DMS153 treated with DMSO at 0.1 percent for 48 hours (cell line): ENCODE data around the gene LRRC4C.
A peak's percentile ranks its signal among the peaks of the same experiment; 100 is the strongest.

Source experiments
- DNase-seq: peaks from one replicate; lab custom pipeline; 2025; ENCODE audit not compliant: unreplicated experiment; lab: John Stamatoyannopoulos, UW

LRRC4C gene

GRCh38 chr11:40302669-40303068, 1156.8 kb downstream of the LRRC4C start:
- no peak for DNase-seq

GRCh38 chr11:40295466-40295865, 1164.0 kb downstream of the LRRC4C start:
- no peak for DNase-seq

- no peak for DNase-seq
These were observed 1164.7 kb downstream of the LRRC4C start for GRCh38 chr11:40294741-40295140.

- no peak for DNase-seq
These were observed 1165.1 kb downstream of the LRRC4C start for GRCh38 chr11:40294349-40294735.

- peak; percentile 77 for DNase-seq
These were observed 1165.7 kb downstream of the LRRC4C start for GRCh38 chr11:40293655-40294348.

DNA sequence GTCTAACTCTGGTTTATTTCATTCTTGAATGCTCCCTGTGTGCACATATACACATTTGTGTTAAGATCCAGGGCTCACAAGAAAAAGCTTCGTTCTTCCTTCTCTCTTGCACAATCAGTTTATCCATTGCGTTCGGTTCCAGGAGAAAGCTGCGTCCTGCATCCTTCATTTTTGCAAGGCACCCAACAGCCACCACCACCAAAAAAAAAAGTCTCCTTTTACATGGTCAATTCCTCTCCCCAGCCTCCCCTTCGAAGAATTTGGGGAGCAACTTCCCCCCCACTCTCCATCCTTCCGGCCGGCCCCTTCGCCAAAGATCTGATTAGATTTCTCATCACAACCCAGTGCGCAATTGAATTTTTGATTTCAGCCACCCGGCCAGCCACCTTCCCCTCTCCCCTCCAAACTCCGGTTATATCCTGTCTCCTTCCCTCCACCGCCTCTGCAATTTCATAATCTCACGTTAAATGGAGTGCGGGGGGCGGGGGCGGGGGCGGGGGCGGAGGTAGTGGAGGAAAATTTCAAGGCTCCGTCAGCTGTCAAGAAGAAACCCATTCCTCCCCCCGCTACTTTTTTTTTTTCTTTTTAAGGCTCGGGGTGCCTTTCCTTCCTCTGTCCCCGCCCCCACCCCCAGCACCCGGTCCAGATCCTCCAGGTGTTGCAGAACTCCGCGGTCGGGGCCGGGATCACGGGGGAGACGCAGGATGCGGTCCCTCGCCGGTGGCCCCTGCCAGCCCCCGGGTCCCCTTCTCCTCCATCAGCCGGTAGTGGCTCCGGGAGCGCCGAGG, 1166.5 kb downstream of the LRRC4C start:
- no peak for DNase-seq

DNA sequence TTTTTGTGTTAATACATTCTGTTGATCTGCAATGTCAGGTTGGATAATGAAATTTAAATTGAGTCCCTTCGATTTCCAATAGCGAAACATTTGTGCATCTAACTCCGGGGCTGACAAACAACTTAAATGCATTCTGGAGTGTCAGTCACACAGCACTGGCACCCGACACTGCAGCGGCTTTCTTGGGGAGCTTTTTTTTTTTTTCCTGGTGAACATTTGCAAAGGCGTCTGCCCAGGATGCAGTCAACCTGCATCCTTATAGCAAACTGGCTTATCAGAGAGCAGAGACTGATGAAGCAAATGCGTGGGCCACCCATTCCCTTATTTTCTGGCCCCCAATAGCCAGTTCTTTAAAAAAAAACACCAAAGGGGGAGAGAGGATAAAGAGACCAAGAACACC, 1167.7 kb downstream of the LRRC4C start:
- DNase-seq: no peak

DNA sequence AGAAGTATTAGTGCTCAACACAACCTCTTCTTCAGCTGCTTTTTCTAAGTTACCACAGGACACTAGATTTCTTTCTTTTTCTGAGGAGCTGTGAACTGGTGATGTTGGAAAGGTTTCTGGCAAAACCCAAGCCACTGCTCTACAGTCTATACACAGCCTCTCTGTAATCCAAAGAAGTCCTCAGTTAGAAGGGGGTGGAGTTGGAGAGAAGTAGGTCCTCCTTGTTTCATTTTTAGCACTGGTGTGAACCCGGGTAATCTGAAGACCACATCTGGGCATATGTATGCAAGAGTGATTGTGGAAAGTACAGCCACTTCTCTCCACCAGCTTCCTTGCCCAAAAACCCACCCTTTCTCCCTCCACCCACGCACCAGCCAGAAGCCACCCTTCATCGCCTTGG, 1168.1 kb downstream of the LRRC4C start:
- DNase-seq: no peak

GRCh38 chr11:40290171-40290631, 1169.3 kb downstream of the LRRC4C start:
- DNase-seq: no peak

- DNase-seq: no peak
These were observed 1170.1 kb downstream of the LRRC4C start for GRCh38 chr11:40289370-40289769.

DNA sequence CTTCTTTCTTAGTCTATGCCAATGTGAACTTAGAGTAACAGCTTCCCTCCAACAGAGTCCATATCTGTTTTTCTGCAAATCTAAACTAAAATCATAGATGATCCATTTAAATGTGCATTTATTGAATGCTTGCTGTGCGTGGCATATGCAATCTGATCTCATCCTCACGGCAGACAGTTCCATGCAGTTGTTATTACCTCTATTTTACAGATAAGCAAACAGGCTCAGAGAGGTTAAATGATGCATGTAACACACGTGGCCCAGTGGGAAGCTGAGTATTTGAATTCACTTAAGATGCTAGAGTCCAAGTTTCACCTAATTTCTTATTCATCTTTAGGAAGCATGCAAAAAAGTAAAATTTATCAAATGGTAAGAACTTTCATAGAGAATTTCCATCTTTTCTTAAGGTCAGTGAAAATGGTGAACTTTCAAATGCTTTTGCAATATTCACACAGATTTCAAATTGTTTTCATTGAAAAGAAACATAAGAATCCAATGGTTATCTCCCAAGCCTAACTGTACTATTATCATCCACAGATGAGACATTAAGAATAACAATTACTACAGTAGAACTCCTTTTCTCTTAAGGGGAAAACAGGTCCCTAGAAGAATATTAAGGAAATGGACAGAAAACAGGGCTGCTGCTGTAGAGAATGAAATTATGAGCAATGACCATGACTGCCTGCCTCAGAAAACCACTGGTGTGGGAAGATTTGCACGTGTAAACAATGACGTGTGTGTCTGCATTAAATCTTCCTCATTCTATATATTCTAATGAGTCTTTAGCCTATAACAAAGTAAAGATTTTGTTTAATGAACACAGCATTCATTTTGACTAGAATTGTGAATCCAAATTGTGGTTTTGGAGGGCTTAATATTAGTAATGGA, 1171.3 kb downstream of the LRRC4C start:
- no peak for DNase-seq

DNA sequence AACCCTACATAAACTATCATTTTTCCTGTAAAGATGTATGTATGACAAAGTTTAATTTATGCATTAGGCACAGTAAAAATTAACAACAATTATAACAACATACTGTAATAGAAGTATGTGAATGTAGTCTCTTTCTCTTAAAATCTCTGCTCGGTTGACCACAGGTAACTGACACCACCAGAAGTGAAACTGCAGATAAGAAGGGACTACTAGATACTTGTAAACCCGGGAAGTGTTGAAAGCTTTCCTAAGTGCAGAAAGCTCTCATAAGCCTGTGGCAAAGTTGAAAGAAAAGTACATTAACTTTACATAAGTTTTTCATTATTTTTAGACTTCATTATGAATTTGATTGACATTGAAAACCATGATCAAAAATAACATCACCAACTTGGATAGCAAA, 1173.3 kb downstream of the LRRC4C start:
- DNase-seq: no peak

DNA sequence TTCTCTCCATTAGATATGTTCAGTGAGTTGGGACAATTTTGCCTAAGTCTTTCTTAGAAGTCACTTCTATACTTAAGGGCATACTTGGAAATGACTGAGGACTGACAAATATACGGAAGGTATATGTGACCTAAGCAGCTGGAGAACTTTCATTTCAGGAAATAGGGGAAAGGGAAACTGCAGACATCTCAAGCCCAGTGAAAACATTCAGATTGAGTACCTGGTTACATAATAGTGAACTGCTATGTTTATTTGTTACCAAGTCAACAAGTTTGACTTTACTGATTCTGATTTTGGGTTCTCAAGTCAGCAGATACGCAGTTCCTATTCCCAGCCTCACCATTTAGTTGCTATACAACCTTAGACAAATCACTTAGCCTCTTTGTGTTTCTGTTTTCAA, 1173.9 kb downstream of the LRRC4C start:
- DNase-seq: no peak

DNA sequence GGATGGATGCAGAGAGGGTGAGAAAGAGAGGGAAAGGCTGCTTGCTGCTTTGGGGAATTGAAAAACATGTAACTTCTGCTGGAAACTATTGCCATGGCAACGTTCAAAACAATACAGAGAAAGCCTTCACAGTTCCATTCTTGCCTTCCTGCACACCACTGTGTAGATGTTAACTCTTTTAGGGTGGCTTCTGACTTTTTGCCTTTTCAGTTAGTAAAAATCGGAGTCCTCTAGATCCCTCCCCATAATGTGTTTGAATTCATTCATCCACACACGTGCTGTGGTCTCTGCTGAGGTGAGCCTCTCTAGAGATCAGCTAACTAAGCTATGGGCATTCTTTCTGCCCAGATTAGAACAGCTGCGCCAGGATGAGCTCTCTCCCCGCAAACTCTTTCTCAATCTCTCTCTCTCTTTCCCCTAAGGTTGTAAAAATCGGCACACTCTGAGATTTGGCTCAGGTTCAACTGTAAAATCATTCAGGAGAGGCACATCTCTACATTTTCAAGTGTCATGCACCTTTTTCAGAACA, 1178.3 kb downstream of the LRRC4C start:
- DNase-seq: no peak

- DNase-seq: no peak
These were observed 1179.0 kb downstream of the LRRC4C start for GRCh38 chr11:40280159-40281051.

DNA sequence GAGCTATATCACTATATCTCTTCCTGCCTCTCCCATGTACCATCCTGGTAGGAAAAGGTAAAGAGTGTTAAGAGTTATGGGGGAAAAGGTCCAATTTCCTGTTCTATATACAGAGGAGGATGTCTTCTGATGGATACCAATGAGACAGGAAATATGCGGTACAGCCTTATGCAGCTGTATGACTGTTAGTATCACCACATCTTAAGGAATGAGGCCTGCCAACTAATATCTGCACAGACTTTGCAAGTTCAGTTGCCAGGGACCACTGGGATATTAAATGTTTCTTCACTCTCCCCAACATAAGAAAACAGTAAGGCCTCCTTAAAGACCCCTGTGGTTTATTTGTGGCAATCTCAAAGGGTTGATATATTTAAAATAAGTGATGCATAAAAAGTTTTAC, 1182.5 kb downstream of the LRRC4C start:
- DNase-seq: no peak

DNA sequence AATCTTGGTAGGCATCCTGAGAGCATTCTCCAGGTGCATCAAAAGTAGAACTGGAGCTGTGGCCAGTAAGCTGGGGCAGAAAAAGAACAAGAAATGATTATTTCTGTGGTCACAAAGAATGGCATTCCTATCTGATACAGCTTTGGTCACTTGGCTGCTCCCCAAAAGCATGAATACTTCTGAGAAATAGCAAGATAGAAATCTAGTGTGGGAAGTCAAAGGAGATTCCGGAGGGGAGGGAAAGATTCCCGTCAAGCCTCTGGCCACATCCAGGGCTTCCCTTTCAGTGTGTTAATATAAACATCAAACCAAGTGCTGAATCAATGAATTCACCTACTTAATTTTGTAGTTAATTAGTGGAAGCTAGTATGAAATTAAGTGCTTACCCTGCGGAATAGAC, 1185.4 kb downstream of the LRRC4C start:
- DNase-seq: no peak

DNA sequence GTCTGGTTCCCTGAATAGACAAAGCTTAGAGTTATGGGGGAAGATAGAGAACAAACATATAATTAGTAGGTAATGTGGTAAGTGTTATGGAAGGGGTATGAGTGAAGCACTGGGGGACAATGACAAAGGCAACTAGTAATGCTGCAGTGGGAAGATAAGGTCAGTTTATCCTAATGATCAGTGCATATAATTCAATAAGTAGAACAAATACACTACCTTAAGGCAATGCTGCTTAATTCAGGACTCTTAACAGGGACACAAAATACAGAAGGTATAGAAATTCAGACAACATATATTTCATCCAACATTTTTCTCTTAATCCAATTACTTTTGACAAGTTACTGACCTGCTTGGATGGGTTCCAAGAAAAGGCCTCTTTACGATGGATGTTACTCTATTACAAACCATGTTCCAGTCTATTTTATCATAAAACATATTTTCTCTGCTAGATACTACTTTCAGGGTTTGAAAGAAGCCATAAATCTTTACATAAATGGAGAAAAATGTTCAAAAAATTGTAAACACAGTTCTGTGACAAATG, 1186.2 kb downstream of the LRRC4C start:
- no peak for DNase-seq

DNA sequence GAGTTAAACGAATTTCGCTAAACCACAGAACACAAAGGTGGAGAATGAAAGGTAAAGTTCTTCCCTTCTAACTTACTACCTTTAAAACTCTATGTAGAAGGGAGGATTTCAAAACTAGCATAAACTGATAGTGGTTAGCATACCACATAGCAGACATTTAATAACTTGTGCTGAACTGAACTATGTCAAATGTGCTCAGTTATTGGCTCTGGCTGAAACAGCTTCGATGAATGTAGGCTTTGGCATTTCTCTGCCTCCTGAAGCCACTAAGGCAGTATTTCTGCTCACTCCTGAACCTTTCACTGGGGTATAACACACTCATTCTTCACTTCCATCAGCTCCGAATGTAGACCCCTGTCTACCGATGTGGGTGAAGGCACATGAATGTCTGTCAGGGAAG, 1188.1 kb downstream of the LRRC4C start:
- DNase-seq: no peak

- no peak for DNase-seq
These were observed 1189.6 kb downstream of the LRRC4C start for GRCh38 chr11:40269865-40270264.
